ENCODE data around the gene ANKRD29. TPM values are rescaled to one million over a fixed set of nuclear protein-coding genes. Genes with fewer than 3 reads are reported as not detected.

The ANKRD29 gene
- total RNA-seq, 4 donors from 2014 or later: 13.0 to 22.1 (median 16.8) TPM

GRCh38 chr18:23652232-23652631 lies 10.5 kb downstream of the ANKRD29 start:
- Histone ChIP-seq H3K9me3 (no peaks in the 10 kb centered on the region), H3K27ac (no peak overlapping the region), H3K4me1 (no peaks in the 10 kb centered on the region), H3K36me3 (peaks cover 0 to 3% (median 0%) of the 10 kb centered on the region in 3 donors), H3K27me3 (no peaks in the 10 kb centered on the region), H3K4me3 (no peak overlapping the region)
- DNase-seq (ENCODE audit: low spot score in 2 of 2): no peak
- WGBS, 2 donors: 78% methylated on average over 6 of the region's 6 CpGs
- TF ChIP-seq POLR2A (IDR thresholded peaks at IDR 0.05) (no peak), EP300 (IDR thresholded peaks at IDR 0.05) (no peak)
- TF ChIP-seq, protein P1, sequence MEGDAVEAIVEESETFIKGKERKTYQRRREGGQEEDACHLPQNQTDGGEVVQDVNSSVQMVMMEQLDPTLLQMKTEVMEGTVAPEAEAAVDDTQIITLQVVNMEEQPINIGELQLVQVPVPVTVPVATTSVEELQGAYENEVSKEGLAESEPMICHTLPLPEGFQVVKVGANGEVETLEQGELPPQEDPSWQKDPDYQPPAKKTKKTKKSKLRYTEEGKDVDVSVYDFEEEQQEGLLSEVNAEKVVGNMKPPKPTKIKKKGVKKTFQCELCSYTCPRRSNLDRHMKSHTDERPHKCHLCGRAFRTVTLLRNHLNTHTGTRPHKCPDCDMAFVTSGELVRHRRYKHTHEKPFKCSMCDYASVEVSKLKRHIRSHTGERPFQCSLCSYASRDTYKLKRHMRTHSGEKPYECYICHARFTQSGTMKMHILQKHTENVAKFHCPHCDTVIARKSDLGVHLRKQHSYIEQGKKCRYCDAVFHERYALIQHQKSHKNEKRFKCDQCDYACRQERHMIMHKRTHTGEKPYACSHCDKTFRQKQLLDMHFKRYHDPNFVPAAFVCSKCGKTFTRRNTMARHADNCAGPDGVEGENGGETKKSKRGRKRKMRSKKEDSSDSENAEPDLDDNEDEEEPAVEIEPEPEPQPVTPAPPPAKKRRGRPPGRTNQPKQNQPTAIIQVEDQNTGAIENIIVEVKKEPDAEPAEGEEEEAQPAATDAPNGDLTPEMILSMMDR (IDR thresholded peaks at IDR 0.05): no peak

DNA sequence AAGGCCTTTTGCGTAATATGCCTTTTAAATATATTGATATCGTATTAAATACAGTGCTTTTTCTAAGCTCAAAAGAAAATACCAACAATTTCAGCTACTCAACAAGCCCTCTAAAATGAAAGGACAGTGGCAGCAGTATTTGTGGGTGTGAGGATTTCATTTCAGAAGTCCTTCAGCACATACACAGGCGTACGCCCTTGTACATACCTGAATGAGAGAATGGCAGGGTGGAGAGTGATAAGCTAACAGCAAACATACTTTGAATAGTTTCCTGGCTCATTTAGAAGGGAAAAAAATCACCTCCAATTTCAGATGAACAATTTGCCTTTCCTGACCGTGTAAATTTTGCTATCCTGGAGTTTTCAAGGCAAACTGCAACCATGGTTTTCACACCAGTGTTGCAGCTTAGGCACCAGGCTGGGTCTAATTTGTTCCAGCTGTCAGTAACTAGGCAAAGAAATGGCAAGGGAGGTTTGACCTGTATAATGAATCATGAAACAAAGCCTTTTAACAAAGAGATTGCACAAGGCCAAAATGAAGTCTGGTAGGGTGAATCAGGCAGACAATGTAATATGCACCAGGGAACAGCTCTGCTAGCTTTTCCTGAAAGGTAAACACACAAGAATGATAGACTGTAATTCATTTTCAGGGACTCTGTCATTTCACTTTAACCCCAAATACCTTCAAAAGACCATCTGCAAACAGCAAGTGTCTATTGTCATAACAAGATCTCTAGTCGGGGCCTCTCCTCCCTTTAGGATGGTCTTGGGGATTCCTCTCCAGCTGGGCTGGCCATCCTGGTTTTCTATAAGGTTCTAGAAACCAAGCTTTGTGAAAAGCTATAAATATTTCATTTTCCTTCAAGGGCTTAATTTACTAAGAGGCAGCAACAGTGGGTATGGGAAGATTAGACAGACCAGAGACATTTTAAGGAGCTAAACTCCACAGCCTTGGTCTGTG lies 11.5 kb downstream of the ANKRD29 start:
- DNase-seq (ENCODE audit: low spot score in 2 of 2): no peak

DNA sequence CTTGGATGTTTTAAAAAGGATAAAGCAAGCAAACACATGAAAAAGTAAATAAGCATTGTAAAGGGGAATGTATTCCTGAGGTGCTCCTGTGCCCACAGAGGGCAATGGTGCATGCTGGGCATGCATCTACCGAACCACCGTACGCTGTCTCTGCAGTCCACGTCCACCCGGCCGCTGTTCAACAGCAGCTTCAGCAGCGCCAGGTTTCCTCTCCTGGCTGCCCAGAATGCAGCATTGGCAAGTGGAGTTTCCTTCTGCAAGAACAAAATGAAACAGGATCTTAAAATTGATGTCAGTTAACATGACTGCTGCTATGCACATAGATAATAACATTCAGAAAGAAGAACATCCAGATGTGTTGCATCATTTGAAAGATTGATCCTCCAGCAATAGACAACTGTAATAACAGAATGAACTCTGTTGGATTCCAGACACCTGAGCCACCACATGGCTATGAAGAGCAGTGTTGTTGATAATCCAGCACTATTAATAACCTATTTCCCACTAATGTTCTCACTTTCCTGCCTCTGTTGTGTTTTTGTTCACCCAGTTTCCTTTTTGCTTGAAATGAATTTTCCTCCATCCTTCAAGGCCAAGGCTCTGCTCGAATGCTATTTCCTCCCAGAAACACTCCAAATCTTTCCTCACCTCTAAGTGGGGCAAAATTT lies 13.6 kb downstream of the ANKRD29 start:
- Histone ChIP-seq H3K4me1 (no peaks in the 10 kb centered on the region), H3K36me3 (peaks cover 0 to 3% (median 0%) of the 10 kb centered on the region in 3 donors), H3K27me3 (no peaks in the 10 kb centered on the region), H3K27ac (no peak overlapping the region), H3K4me3 (no peak overlapping the region), H3K9me3 (no peaks in the 10 kb centered on the region)
- TF ChIP-seq, protein P1 (IDR thresholded peaks at IDR 0.05): no peak
- TF ChIP-seq POLR2A (IDR thresholded peaks at IDR 0.05) (no peak), EP300 (IDR thresholded peaks at IDR 0.05) (no peak)
- WGBS, 2 donors: 70 to 81% methylated on average over 8 of the region's 8 CpGs
- no peak for DNase-seq (ENCODE audit: low spot score in 2 of 2)

More for the DNA sequence above, 11.5 kb downstream of the ANKRD29 start:
- Histone ChIP-seq H3K4me3 (no peak overlapping the region), H3K36me3 (peaks cover 0 to 3% (median 0%) of the 10 kb centered on the region in 3 donors), H3K27ac (no peak overlapping the region), H3K27me3 (no peaks in the 10 kb centered on the region), H3K4me1 (no peaks in the 10 kb centered on the region), H3K9me3 (no peaks in the 10 kb centered on the region)
- 72 to 82% methylated on average over 6 of the region's 6 CpGs for WGBS, 2 donors
- TF ChIP-seq, protein P1 (IDR thresholded peaks at IDR 0.05): no peak
- TF ChIP-seq POLR2A (IDR thresholded peaks at IDR 0.05) (no peak), EP300 (IDR thresholded peaks at IDR 0.05) (no peak)

DNA sequence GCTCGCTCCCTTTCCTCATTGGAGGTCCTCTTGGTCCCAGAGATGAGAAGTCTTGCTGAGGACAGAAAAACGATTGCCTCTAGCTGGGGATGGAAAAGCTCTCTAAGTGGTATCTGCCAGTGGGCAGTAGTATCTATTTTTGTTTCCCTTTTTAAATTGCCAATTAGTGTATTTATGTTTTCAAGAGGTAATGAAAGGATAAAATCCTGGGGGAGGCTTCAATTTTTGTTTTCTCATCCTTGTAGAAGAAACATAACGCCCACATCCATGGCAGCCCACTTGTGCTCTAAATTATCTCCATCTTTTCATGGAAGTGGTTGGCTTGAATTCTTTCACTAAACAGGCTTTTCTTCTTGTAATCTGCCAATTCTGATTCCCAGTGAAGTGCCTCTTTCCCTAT lies 14.3 kb downstream of the ANKRD29 start:
- TF ChIP-seq EP300 (IDR thresholded peaks at IDR 0.05): no peak
- TF ChIP-seq, protein P1 (IDR thresholded peaks at IDR 0.05): no peak
- no peak for TF ChIP-seq POLR2A (IDR thresholded peaks at IDR 0.05)
- DNase-seq (ENCODE audit: low spot score in 2 of 2): no peak
- 51 to 65% methylated on average over 3 of the region's 3 CpGs for WGBS, 2 donors
- Histone ChIP-seq H3K4me1 (no peaks in the 10 kb centered on the region), H3K9me3 (no peaks in the 10 kb centered on the region), H3K36me3 (peaks cover 0 to 3% (median 0%) of the 10 kb centered on the region in 3 donors), H3K27me3 (no peaks in the 10 kb centered on the region), H3K4me3 (no peak overlapping the region), H3K27ac (no peak overlapping the region)

GRCh38 chr18:23646282-23646681 lies 16.4 kb downstream of the ANKRD29 start:
- Histone ChIP-seq H3K27ac (no peak overlapping the region), H3K4me1 (no peaks in the 10 kb centered on the region), H3K9me3 (peaks cover 0 to 8% (median 0%) of the 10 kb centered on the region in 4 donors), H3K27me3 (no peaks in the 10 kb centered on the region), H3K4me3 (no peak overlapping the region), H3K36me3 (peaks cover 0 to 5% (median 0%) of the 10 kb centered on the region in 3 donors)
- no peak for DNase-seq (ENCODE audit: low spot score in 2 of 2)
- 94 to 95% methylated on average over 2 of the region's 2 CpGs for whole genome bisulfite sequencing, 2 donors
- TF ChIP-seq, protein P1 (IDR thresholded peaks at IDR 0.05): no peak
- no peak for TF ChIP-seq POLR2A (IDR thresholded peaks at IDR 0.05)
- no peak for TF ChIP-seq EP300 (IDR thresholded peaks at IDR 0.05)
